SK-N-SH treated with all-trans-retinoic acid at 6 μM for 48 hours (cell line): ENCODE measurements around the gene NCKAP5.

Source experiments
- ATAC-seq: fragments of 200-7000 bp; cut with Tn5 transposase; 3 replicates; pipeline ENCODE4 v1.9.1; 2020; ENCODE audit warnings: mild to moderate bottlenecking, moderate library complexity
- ARNTL ChIP-seq: fragments of 450-650 bp; formaldehyde crosslinking; IDR thresholded peaks from 2 replicates; pipeline ENCODE4 v1.5.0; 2020; ENCODE audit warnings: low read depth, mild to moderate bottlenecking, moderate library complexity, borderline replicate concordance
- BACH2 ChIP-seq: fragments of 250-450 bp; sonication (Bioruptor Pico); IDR thresholded peaks from 2 replicates; pipeline ENCODE4 v1.9.0; 2021; ENCODE audit warnings: mild to moderate bottlenecking, borderline replicate concordance
- CSDC2 ChIP-seq: fragments of 250-450 bp; sonication (Bioruptor Pico); IDR thresholded peaks from 2 replicates; pipeline ENCODE4 v1.5.0; 2020; ENCODE audit warnings: mild to moderate bottlenecking, moderate library complexity
- ESRRG ChIP-seq: fragments of 250-450 bp; sonication (Bioruptor Pico); IDR thresholded peaks from 2 replicates; pipeline ENCODE4 v1.6.1; 2021; ENCODE audit warnings: mild to moderate bottlenecking
- GLIS3 ChIP-seq: fragments of 250-450 bp; sonication (Bioruptor Pico); IDR thresholded peaks from 2 replicates; pipeline ENCODE4 v1.5.0; 2020; ENCODE audit warnings: mild to moderate bottlenecking, moderate library complexity
- ISL1 ChIP-seq: fragments of 250-450 bp; sonication (Bioruptor Pico); IDR thresholded peaks from 2 replicates; pipeline ENCODE4 v2.1.2; 2022; ENCODE audit warnings: mild to moderate bottlenecking, moderate library complexity
- OSR1 ChIP-seq: fragments of 250-450 bp; sonication (Bioruptor Pico); IDR thresholded peaks from 2 replicates; pipeline ENCODE4 v1.8.0; 2022; ENCODE audit warnings: moderate library complexity, mild to moderate bottlenecking, inconsistent platforms
- SNAI2 ChIP-seq: fragments of 250-450 bp; sonication (Bioruptor Pico); IDR thresholded peaks from 2 replicates; pipeline ENCODE4 v1.5.0; 2020; ENCODE audit warnings: mild to moderate bottlenecking, moderate library complexity
- TCF4 ChIP-seq: fragments of 250-450 bp; sonication (Bioruptor Pico); IDR thresholded peaks from 2 replicates; pipeline ENCODE4 v1.8.0; 2021; ENCODE audit warnings: mild to moderate bottlenecking, moderate library complexity, borderline replicate concordance
- TOX ChIP-seq: fragments of 250-450 bp; sonication (Bioruptor Pico); IDR thresholded peaks from 2 replicates; pipeline ENCODE4 v1.8.0; 2021; ENCODE audit warnings: mild to moderate bottlenecking, moderate library complexity, borderline replicate concordance
- ZC3H10 ChIP-seq: fragments of 250-450 bp; sonication (Bioruptor Pico); IDR thresholded peaks from 2 replicates; pipeline ENCODE4 v1.5.1; 2021; ENCODE audit warnings: mild to moderate bottlenecking, moderate library complexity
- ZFP3 ChIP-seq: fragments of 250-450 bp; sonication (Bioruptor Pico); IDR thresholded peaks from 2 replicates; pipeline ENCODE4 v1.5.0; 2020; ENCODE audit warnings: mild to moderate bottlenecking, moderate library complexity
- ZFP30 ChIP-seq: fragments of 450-650 bp; formaldehyde crosslinking; IDR thresholded peaks from 2 replicates; pipeline ENCODE4 v1.5.0; 2022; ENCODE audit warnings: mild to moderate bottlenecking, moderate library complexity
- ZNF565 ChIP-seq: fragments of 450-650 bp; formaldehyde crosslinking; conservative IDR thresholded peaks from 2 replicates; pipeline ENCODE4 v1.5.0; 2020; ENCODE audit warnings: low read depth, mild to moderate bottlenecking, moderate library complexity
- ZNF70 ChIP-seq: fragments of 450-650 bp; formaldehyde crosslinking; IDR thresholded peaks from 2 replicates; pipeline ENCODE4 v1.5.0; 2020; ENCODE audit warnings: mild to moderate bottlenecking, moderate library complexity
- ZNF8 ChIP-seq: fragments of 450-650 bp; formaldehyde crosslinking; IDR thresholded peaks from 2 replicates; pipeline ENCODE4 v1.5.0; 2020; ENCODE audit warnings: mild to moderate bottlenecking, moderate library complexity
- TF ChIP-seq, protein P1 (sequence below): fragments of 250-450 bp; sonication (Bioruptor Pico); IDR thresholded peaks from 2 replicates; pipeline ENCODE4 v1.8.0; 2020; ENCODE audit warnings: mild to moderate bottlenecking, moderate library complexity, borderline replicate concordance
- TF ChIP-seq, protein P2 (sequence below): fragments of 250-450 bp; sonication (Bioruptor Pico); IDR thresholded peaks from 2 replicates; pipeline ENCODE4 v1.5.0; 2020; ENCODE audit warnings: mild to moderate bottlenecking, moderate library complexity
- TF ChIP-seq, protein P3 (sequence below): fragments of 250-450 bp; sonication (Bioruptor Pico); IDR thresholded peaks from 2 replicates; pipeline ENCODE4 v1.5.1; 2020; ENCODE audit warnings: low read depth, mild to moderate bottlenecking, moderate library complexity
- TF ChIP-seq, protein P4 (sequence below): fragments of 250-450 bp; sonication (Bioruptor Pico); IDR thresholded peaks from 2 replicates; pipeline ENCODE4 v1.5.1; 2021; ENCODE audit warnings: mild to moderate bottlenecking, moderate library complexity
- TF ChIP-seq, protein P5 (sequence below): fragments of 250-450 bp; sonication (Bioruptor Pico); IDR thresholded peaks from 2 replicates; pipeline ENCODE4 v1.8.0; 2021; ENCODE audit warnings: low read depth, mild to moderate bottlenecking, moderate library complexity, borderline replicate concordance

NCKAP5 gene

DNA sequence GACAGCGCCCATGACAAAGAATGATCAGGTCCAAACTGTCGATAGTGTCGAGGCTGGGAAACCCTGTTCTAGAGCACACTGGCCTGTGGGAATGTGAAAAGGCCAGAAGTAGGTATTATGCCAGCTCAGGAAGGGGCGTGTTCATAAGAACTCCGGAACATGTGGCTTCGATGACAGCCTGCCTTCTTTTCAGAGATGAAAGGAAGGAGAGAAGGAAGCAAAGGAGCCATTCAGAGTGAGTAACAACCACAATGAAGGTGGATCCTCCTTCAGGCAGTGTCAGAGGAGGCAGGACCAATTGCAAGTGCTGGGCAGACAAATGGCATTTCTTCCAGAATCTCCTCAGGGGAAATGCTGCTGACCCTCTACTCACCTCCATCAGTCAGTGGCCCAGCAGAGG is 58.5 kb downstream of the NCKAP5 start:
- ATAC-seq = no peak

DNA sequence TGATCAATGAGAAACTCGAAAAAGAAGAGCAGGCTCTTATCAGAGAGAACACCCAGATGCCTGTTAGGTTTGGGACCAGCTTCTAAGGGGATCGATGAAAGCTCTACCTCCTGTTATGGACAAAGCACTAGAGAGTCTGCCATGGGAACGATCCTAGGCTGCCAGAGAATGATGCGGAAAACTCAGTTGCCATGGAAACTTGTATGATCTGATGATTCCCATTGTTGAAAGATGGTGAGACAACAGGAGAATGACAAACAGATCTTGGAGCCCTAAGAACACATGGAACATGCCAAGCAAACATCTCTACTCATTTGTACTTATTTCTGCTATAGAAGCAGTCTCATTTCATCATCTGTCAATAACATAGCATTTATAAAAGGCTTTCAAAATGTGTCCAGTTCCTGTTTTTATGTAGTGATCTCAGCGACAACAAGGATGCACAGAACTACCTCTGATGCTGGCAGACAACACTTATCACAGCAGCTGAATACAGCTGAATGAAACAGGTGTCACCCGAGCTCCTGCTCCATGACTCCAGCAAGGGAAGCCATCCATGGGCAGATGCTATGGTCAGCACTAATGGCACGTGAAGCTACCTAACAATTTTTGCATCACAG is 59.6 kb downstream of the NCKAP5 start:
- TF ChIP-seq ARNTL (CRISPR knock-in tag) (no peak), TCF4 (CRISPR knock-in tag) (no peak), ZC3H10 (CRISPR knock-in tag) (no peak)
- no peak for ATAC-seq

More for the DNA sequence above, 58.5 kb downstream of the NCKAP5 start:
- TF ChIP-seq ZFP3 (CRISPR knock-in tag) (no peak), ESRRG (CRISPR knock-in tag) (no peak), ZNF70 (CRISPR knock-in tag) (no peak), BACH2 (CRISPR knock-in tag) (no peak), GLIS3 (no peak), ZNF8 (CRISPR knock-in tag) (no peak), ZC3H10 (CRISPR knock-in tag) (no peak), ISL1 (CRISPR knock-in tag) (no peak), ZFP30 (CRISPR knock-in tag) (no peak), TCF4 (CRISPR knock-in tag) (no peak), ZNF565 (no peak), TOX (CRISPR knock-in tag) (no peak), ARNTL (CRISPR knock-in tag) (no peak), SNAI2 (no peak), OSR1 (CRISPR knock-in tag) (no peak), CSDC2 (no peak)
- TF ChIP-seq, protein P1, sequence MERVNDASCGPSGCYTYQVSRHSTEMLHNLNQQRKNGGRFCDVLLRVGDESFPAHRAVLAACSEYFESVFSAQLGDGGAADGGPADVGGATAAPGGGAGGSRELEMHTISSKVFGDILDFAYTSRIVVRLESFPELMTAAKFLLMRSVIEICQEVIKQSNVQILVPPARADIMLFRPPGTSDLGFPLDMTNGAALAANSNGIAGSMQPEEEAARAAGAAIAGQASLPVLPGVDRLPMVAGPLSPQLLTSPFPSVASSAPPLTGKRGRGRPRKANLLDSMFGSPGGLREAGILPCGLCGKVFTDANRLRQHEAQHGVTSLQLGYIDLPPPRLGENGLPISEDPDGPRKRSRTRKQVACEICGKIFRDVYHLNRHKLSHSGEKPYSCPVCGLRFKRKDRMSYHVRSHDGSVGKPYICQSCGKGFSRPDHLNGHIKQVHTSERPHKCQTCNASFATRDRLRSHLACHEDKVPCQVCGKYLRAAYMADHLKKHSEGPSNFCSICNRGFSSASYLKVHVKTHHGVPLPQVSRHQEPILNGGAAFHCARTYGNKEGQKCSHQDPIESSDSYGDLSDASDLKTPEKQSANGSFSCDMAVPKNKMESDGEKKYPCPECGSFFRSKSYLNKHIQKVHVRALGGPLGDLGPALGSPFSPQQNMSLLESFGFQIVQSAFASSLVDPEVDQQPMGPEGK = no peak
- TF ChIP-seq, protein P2, sequence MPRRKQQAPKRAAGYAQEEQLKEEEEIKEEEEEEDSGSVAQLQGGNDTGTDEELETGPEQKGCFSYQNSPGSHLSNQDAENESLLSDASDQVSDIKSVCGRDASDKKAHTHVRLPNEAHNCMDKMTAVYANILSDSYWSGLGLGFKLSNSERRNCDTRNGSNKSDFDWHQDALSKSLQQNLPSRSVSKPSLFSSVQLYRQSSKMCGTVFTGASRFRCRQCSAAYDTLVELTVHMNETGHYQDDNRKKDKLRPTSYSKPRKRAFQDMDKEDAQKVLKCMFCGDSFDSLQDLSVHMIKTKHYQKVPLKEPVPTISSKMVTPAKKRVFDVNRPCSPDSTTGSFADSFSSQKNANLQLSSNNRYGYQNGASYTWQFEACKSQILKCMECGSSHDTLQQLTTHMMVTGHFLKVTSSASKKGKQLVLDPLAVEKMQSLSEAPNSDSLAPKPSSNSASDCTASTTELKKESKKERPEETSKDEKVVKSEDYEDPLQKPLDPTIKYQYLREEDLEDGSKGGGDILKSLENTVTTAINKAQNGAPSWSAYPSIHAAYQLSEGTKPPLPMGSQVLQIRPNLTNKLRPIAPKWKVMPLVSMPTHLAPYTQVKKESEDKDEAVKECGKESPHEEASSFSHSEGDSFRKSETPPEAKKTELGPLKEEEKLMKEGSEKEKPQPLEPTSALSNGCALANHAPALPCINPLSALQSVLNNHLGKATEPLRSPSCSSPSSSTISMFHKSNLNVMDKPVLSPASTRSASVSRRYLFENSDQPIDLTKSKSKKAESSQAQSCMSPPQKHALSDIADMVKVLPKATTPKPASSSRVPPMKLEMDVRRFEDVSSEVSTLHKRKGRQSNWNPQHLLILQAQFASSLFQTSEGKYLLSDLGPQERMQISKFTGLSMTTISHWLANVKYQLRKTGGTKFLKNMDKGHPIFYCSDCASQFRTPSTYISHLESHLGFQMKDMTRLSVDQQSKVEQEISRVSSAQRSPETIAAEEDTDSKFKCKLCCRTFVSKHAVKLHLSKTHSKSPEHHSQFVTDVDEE (CRISPR knock-in tag) = no peak
- TF ChIP-seq, protein P3, sequence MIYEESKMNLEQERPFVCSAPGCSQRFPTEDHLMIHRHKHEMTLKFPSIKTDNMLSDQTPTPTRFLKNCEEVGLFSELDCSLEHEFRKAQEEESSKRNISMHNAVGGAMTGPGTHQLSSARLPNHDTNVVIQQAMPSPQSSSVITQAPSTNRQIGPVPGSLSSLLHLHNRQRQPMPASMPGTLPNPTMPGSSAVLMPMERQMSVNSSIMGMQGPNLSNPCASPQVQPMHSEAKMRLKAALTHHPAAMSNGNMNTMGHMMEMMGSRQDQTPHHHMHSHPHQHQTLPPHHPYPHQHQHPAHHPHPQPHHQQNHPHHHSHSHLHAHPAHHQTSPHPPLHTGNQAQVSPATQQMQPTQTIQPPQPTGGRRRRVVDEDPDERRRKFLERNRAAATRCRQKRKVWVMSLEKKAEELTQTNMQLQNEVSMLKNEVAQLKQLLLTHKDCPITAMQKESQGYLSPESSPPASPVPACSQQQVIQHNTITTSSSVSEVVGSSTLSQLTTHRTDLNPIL (CRISPR knock-in tag) = no peak
- TF ChIP-seq, protein P4, sequence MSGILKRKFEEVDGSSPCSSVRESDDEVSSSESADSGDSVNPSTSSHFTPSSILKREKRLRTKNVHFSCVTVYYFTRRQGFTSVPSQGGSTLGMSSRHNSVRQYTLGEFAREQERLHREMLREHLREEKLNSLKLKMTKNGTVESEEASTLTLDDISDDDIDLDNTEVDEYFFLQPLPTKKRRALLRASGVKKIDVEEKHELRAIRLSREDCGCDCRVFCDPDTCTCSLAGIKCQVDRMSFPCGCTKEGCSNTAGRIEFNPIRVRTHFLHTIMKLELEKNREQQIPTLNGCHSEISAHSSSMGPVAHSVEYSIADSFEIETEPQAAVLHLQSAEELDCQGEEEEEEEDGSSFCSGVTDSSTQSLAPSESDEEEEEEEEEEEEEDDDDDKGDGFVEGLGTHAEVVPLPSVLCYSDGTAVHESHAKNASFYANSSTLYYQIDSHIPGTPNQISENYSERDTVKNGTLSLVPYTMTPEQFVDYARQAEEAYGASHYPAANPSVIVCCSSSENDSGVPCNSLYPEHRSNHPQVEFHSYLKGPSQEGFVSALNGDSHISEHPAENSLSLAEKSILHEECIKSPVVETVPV (CRISPR knock-in tag) = no peak

DNA sequence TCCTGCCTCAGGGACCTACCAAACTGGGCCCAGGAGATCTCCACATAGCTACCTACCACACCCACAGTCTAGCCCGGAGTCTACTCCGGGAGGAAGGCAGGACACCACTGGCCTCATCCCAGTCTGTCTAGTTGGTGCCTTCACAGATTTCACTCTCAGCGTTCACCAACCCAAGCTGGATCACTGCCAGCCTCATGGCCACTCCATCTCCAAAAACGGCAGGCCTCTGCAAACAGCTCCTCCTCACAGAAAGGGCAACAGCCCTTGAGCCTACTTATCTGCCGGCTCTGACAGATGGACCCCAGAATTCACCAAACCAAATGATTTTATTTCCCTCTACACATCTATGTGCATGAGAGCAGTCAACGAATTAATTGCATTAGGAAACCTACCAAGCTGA is 61.3 kb downstream of the NCKAP5 start:
- TF ChIP-seq, protein P2 (CRISPR knock-in tag) = no peak
- TF ChIP-seq, protein P5, sequence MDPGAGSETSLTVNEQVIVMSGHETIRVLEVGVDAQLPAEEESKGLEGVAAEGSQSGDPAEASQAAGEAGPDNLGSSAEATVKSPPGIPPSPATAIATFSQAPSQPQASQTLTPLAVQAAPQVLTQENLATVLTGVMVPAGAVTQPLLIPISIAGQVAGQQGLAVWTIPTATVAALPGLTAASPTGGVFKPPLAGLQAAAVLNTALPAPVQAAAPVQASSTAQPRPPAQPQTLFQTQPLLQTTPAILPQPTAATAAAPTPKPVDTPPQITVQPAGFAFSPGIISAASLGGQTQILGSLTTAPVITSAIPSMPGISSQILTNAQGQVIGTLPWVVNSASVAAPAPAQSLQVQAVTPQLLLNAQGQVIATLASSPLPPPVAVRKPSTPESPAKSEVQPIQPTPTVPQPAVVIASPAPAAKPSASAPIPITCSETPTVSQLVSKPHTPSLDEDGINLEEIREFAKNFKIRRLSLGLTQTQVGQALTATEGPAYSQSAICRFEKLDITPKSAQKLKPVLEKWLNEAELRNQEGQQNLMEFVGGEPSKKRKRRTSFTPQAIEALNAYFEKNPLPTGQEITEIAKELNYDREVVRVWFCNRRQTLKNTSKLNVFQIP (CRISPR knock-in tag) = no peak
- no peak for TF ChIP-seq CSDC2
- no peak for ATAC-seq
